Kidney capillary endothelial cell (primary cell): Measurements from ENCODE around the gene NME2.
"Not testable (repeated sequence)": the region's sequence is repeated elsewhere in the genome, so short reads cannot be mapped to it uniquely, and the experiment has no call there.

Experiments used
- DNase-seq: peaks from one replicate; pipeline ENCODE4 v3.0.0-alpha.2; 2018; ENCODE audit warnings: low spot score

Gene NME2

GRCh38 chr17:51166198-51166986 lies at the start of gene NME2:
NME2 (plus strand) TSS chr17:51166411; CDS start chr17:51166831, 420 bp downstream.
- DNase-seq = peak; percentile 78

DNA sequence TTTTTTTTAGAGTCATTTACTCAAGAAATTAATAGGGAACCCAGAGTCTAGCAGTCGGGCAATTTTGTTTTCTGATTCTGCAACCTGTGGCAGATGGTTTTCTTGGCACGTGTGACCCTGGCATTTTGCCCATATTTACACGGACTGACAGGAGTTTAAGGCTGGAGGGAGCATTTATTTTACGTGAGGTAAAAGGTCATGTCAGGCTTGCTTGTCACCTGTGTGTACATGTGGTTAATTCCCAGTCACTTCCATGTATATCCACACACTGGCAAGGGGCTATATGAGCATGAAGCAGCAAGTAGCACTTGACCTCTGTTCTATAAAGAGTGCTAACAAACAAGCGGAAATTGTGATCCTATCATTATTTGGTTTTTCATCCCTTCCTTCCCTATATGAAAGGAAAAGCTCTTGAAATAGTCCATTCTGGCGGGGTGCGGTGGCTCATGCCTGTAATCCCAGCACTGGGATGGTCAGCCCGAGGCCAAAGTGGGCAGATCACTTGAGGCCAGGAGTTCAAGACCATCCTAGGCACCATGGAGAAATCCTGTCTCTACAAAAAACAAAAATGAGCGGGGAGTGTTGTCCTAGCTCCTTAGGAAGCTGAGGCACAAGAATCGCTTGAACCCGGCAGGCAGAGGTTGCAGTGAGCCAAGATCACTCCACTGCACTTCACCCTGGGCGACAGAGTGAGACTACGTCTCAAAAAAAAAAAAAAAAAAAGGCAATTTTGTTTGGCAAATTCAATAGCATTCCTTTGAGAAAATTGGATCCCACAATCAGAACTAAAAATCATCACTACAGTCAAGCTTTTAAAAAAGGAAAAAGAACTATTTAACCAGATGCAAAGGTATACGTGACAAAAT lies 47.6 kb upstream of the NME2 start:
- no peak for DNase-seq

DNA sequence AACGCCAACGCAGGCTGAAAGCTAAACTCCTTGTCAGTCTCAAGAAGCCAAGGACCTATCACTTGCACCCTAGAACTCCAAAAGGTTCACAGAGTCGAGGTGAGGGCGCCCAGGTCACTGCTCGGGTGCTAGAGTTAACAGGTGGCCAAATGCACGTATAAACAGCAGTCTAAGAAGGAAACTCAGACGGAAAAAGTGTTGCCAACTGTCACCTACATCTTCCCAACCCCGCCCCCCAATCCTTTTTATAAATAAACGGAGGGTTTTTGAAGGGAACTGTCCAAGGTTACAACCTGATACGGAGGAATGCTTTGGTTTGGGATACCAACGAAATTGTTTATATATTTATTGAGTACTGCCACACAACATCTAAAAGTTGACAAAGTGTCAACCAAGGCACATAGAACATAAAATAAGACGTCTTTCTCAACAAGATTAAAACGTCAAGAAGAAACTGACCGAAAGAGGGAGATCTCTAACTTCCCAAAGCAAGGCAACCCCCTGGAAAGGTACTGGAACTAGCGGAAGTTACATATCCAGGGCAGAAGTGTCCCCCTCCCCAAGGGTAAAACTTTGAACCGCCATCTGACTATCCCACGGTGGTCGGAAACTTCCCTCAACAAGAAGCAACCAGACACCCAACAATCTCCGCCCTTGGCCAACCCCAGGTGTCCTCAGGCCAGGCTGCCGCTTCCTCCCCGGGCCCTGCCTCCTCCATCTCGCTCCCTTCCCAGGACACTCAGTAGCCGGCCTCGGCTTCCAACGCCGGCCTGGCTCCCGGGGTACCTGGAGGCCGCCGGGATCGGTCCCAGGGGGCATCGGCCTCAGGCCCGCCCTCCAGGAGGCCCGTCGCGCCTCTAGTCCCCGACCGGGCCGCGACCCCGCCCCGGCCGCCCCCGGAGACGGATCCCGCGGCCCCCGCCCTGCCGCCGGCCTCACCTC lies 46.5 kb upstream of the NME2 start:
- peak; percentile 36 for DNase-seq

GRCh38 chr17:51120357-51120738 lies 45.9 kb upstream of the NME2 start:
- no peak for DNase-seq

GRCh38 chr17:51120739-51121619 lies 45.2 kb upstream of the NME2 start, which contains the start of gene SPAG9:
SPAG9 (minus strand) TSS chr17:51120868; CDS start chr17:51120656, 212 bp downstream.
- DNase-seq = peak; percentile 96

DNA sequence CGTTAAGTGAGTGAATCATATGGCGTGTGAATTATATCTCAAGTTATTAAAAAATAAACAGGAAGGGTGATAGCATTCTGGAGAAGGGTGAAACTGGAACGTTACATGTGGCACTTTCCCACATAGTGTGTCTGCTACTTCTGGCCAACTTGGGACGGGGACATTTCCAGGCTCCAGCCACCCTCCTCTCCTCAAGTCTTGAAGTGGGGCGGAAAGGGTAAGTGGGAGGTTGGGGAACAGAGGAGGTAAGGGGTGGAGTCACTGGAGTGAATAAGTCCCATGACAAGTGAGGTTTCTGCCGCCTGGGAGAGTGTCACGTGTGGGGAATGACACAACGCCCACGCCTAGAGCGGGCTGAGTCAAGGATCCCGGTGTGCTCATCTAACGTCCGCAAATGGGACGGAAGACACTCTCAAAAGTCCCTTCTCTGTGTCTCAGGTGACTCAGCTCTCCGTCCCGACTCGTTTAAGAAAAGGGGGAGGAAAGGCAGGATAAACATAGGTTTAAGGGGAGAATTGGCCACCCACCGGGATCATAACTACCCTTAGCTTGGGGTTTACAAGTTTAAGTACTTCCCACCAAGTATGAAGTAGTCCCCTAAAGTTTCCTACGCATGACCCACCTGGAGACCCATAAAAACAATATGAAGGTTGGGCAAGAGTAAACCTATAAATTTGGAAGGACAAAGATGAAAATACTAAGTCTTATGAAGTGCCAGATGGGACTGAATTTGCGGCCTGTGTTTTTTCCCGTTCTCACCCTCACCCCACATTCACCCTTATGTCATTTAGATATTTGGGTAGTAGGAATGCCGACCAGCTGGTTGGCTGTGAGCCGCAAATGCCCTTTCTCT lies 44.4 kb upstream of the NME2 start:
- DNase-seq = peak; percentile 96

DNA sequence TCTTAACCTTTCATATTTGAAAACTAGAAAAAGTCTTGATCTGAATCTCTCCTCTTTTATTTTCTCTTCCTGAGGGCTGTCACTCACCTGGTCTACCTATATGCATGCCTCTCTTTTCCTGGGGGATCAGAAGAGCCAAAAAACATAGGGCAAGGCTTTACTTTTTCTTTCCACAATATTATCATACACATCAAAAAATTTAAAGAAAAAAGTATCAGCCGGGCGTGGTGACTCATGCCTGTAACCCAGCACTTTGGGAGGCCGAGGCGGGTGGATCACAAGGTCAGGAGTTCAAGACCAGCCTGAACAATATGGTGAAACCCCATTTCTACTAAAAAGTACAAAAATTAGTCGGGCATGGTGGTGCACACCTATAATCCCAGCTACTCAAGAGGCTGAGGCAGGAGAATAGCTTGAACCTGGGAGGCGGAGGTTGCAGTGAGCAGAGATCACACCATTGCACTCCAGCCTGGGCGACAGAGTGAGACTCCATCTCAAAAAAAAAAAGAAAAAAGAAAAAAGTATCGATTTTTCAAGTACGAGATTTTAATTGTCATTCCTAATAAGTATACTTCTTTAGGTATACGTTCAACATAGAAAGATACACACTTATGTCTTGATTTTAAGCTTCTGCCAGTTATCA lies 43.6 kb upstream of the NME2 start:
- not testable (repeated sequence) for DNase-seq

DNA sequence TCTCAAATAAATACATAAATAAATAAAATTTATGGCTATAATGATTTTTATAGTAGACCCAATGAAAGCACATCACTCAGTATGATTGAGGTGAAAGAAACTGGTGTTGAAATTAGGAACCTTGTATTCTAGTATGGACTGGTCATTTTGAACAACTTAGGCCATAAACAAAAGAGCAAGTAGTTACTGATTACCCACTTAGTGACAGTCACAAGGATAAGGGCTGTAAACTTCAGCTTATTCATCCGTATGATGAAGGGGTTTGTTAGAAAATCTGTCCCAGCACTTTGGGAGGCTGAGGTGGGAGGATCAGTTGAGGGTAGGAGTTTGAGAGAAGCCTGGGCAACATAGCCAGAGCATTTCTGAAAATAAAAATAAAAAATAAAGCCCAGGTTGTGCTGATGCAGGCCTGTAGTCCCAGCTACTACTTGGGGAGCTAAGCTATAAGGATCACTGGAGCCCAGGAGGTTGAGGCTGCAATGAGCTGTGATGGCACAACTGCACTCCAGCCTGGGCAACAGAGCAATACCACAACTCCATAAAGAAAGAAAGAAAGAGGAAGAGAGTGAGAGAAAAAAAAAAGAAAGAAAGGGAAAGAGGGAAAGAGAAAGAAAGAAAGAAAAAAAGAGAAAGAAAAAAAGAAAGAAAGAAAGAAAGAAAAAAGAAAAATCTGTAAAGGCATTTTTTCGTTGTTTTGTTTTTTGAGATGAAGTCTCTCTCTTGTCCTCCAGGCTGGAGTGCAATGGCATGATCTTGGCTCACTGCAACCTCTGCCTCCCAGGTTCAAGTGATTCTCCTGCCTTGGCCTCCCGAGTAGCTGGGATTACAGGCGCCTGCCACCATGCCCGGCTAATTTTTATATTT lies 41.3 kb upstream of the NME2 start:
- no peak for DNase-seq

DNA sequence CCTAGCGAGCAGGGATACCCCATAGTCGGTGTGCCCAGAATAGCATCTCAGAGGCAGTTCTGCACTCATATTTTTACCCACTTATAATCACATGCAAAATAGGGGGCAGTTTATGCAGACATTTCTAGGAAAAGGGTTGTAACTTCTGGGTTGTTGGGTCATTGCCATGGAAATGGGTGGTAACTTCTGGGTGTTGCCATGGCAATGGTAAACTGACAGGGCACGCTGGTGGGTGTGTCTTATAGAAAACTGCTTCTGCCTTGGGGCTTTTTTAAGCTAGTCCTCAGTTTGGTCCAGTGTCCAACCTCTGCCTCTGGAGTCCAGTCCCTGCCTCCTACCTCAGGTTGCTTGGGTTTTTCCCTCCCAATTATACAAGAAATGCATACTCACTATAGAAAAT lies 38.1 kb upstream of the NME2 start:
- DNase-seq = no peak

GRCh38 chr17:51132964-51133319 lies 33.3 kb upstream of the NME2 start:
- peak; percentile 33 for DNase-seq

- no peak for DNase-seq
Measured at GRCh38 chr17:51133365-51133764, 32.8 kb upstream of the NME2 start.

DNA sequence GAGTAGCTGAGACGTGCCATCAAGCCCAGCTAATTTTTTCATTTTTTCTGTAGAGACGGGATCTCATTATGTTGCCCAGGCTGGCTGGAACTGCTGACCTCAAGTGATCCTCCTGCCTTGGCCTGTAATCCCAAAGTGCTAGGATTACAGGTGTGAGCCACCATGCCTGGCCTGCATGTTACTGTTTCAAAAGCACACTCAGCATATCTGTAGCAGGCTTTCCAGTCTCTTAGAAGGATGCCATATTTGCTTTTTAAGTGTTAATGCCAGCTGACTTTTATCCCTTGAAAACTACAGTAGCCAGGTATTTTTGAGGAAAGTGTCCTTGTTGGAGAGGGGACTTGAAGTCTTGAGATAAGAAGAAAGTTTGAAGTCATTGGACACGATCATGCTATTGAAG lies 30.3 kb upstream of the NME2 start:
- DNase-seq = no peak

DNA sequence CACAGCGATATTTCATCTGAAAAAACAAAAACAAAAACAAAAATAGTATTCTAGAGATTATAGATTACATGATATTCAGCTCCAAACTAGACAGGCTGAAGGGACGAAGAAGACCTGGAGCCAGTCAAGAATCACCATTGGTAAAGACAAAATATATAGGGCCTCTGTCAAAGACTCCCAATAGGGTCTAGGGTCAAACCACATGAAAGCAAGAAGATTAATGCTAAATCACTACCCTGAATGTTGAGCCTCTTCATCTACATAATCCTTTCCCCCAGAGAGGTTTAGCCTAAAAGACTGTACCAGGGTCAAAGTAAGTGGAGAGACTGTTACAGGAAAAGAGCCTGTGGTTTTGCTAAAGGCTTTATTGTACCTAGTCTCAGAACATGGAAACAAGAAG lies 23.6 kb upstream of the NME2 start:
- DNase-seq = no peak

DNA sequence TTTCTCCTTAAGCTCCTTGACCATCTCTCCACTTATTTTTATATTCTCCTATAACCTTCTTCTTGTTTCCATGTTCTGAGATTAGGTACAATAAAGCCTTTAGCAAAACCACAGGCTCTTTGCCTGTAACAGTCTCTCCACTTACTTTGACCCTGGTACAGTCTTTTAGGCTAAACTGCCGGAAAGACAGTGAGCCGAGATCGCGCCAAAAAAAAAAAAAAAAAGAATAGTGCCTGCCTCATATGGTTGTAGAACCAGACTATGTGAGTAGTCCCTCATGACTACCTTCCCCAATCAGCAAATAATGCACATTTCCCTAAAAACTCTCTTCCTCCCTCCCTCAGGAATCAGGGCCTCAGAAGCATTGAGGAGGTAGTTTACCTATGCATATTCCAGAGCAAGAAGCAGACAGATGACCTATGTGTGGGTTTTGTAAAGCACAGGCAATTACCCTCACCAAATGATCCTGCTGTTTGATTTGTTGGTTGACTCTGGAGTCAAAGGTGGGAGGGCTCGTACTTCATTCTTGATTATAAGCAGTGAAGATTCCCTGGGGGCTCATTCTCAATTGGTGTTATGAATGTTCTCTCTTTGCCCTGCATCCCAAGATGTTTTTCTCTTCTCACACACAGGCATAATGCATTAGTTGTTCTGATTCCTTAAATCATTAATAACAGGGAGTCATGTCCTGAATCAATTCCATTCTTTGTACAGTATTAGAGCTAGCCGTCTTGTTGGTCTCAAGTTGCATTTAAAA lies 21.8 kb upstream of the NME2 start:
- no peak for DNase-seq

DNA sequence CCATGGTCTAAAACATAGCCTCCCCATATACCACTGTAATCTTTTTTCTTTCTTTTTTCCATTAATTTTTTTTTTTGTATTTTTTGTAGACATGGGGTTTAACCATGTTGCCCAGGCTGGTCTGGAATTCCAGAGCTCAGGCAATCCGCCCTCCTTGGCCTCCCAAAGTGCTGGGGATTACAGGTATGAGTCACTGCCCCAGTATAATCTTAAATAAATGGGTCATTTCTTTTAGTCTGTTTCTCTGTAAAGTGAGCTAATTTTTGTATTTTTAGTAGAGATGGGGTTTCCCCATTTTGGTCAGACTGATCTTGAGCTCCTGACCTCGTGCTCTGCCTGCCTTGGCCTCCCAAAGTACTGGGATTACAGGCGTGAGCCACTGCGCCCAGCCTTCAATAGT lies 18.6 kb upstream of the NME2 start:
- DNase-seq = no peak

- no peak for DNase-seq
Measured at GRCh38 chr17:51149163-51149562, 17.0 kb upstream of the NME2 start.

- no peak for DNase-seq
Measured at GRCh38 chr17:51150932-51151331, 15.3 kb upstream of the NME2 start.

DNA sequence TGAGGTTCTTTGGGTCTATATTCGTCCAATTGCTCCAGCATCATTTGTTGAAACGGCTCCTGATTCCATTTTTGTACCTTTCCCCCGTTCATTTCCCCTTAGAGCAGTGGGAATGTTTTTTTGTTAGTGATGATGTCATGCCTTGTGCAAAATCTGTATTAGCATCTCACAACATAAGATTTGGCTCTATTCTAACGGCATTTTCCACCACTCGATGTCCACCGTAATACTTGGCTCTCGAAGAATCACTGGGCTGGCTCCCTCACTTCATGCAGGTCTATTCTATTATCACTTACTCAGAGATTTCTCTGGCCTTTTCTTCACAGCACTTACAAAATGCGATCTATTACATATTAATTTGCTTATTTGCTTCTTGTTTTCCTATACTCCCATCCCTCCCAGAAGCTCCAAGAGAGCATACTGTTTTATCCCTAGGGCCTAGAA lies 13.4 kb upstream of the NME2 start:
- DNase-seq = no peak
